GM21717 (cell line): ENCODE data around the gene MARF1.
A peak's percentile ranks its signal among the peaks of the same experiment; 100 is the strongest.
"Not testable (repeated sequence)": the region's sequence is repeated elsewhere in the genome, so short reads cannot be mapped to it uniquely, and the experiment has no call there.

Experiments
- ATAC-seq: cut with Tn5 transposase; IDR thresholded peaks from one replicate; pipeline ENCODE4 v1.9.1; 2021; ENCODE audit warnings: mild to moderate bottlenecking, moderate library complexity; ENCODE audit not compliant: unreplicated experiment

The MARF1 gene

DNA sequence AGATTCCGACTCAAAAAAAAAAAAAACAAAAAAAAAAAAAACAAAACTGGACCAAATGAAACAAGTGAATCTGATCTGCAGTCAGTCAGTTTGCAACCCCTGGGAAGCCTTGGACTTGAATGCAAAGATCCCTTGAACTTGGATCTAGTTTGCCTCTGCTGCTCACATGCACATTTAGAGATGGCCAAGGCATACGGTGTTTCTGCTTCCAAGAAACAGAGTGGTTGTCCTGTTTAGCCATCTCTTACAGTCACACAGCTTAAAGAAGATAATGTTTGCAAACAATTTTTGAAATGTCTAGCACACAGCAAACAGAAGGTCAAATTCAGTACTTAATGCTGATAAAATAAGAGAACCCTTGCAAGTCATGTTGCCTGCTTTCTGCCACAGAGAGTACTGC, 11.6 kb upstream of the MARF1 start:
- ATAC-seq: no peak

DNA sequence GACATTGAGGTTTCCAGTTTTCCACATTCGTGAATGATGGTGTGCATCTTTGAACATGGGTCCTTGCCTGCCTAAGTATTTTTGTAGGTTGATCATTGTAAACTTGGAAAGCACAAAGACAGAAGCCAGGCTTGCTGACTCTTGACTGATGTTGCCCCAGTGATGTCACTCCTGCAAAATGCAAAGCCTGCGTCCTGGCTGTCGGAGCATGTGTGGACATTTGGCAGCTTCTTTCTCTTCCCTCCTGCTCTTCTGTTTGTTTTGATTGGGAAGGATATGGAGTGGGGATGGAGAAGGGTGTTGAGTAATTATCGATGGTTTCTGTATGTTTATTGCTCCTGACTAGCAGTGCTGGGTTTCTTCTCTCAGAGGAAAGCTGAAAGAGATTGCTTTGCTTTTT, 10.3 kb upstream of the MARF1 start:
- no peak for ATAC-seq

DNA sequence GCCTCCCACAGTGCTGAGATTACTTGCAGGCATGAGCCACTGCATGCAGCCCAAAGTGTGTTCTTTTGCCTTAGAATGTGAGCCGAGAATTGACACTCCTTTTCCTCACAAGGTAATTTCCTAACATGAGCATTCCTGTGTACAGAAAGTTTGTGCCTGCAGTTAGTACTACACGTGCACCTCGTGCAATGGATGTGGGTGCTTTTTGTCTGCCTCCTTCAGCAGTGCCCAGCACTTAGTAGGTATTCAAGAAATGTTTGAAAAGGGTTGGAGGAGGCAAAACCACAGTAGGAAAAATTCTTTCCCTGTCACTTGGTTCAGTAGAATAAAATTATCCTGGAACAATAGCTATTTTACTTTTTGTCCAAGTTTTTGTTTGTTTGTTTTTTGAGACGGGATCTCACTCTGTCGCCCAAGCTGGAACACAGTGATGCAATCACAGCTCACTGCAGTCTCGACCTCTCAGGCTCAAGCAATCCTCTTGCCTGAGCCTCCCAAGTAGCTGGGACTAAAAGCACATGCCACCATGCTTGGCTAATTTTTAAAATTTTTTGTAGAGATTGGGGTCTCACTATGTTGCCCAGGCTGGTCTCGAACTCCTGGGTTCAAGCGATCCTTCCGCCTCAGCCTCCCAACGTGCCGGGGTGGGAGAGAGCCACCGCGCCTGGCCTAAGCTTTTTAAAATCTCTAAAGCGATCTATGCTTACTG, 9.5 kb upstream of the MARF1 start:
- ATAC-seq: no peak

DNA sequence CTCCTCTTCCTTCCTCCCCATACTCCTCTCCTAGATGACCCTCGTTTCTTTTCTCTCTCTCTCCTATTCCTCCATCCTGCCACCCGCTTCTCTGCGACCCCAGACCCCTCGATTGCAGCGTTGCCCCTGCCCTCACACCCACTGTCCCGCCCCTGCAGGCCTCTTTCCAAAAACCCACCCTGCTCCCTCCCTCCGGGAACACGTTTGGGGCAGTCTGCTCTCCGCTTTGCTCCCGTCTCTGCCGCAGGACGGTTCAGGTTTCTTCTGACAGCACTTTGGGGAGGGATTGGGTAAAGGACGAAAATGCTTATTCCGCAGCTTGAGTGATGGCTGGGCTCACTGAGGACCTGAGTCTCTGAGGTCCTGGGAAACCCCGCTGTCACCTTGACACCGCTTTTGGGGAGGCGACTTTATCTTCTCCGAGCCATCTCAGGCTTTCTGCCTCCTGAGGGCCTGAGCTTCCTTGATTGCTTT, 7.8 kb upstream of the MARF1 start:
- ATAC-seq: no peak

DNA sequence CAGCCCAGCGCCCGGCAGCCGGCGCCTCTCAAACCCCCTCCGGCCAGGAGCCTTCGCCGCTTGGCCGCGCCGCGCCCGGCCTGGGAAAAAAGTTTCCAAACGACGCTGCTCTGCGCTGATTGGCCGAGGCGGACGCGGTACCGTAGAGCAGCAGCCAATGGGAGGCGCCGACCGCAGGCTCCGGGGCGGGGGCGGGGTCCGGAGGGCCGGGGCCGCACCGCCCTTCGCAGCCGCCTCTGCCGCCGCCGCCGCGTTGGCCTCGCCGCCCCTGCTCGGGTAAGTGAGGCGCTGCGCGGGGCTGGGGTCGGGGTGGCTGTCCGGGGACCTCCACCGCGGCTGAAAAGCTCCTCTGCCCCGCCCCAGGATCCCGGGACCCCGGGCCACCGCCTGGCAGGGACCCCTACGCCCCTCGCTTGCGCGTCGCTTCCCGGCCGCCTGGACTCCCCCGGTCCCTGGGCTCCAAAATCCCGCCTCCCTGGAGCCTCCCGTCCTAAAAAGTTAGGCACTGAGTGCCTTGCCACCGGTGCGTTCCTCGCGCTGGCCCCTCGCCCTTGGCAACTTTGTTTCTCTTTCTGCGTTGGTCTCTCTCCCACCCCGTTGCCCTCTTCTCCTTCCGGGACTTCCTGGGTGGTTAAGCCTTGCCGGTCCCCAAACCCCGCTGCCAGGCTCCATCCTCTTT, 7.2 kb upstream of the MARF1 start, which contains the start of gene NDE1:
Gene NDE1 (plus strand): TSS at position 227 of the 679 bp plus-strand sequence. CDS start 14,534 bp downstream, outside the sequence.
- peak; percentile 58 for ATAC-seq

DNA sequence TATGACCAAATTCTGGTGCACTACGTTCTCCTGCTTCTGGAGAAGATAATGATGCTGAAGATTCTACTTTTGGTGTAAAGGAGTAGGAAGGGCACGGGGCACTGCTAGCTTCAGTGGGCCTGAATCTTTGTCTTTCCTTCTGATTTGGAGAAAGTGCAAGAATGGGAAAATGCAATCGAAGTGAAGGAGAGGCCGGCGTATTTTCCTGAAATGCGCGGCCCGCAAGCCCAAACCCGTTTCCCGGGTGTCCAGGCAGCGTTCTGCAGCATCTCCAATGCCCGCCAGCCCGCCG, 6.7 kb upstream of the MARF1 start:
- no peak for ATAC-seq

DNA sequence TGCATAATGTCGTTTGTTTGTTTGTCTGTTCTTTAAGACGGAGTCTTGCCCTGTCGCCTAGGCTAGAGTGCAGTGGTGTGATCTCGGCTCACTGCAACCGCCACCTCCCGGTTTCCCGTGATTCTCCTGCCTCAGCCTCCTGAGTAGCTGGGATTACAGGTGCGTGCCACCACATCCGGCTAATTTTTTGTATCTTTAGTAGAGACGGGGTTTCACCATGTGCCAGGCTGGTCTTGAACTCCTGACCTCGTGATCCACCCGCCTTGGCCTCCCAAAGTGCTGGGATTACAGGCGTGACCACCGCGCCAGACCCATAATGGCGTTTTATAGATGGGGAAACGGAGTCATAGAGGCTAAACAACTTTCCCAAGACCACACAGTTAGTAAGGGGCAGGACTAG, 6.4 kb upstream of the MARF1 start:
- ATAC-seq: not testable (repeated sequence)

DNA sequence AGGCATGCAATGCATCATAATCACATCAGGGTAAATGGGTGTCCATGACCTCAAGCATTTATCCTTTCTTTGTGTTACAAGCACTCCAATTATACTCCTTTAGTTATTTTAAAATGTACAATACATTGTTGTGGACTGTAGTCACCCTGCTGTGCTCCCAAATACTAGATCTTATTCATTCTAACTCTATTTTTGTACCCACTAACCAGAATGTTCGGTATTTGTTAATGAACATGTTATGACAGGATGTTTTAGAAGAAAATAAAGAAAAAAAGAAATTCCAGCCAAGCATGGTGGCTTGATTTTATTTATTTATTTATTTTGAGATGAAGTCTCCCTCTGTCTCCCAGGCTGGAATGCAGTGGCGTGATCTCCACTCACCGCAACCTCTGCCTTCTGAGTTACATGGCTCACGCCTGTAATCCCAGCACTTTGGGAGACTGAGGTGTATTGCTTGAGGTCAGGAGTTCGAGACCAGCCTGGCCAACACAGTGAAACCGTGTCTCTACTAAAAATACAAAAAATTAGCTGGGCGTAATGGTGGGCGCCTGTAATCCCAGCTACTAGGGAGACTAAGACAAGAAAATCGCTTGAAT, 5.3 kb upstream of the MARF1 start:
- ATAC-seq: no peak

DNA sequence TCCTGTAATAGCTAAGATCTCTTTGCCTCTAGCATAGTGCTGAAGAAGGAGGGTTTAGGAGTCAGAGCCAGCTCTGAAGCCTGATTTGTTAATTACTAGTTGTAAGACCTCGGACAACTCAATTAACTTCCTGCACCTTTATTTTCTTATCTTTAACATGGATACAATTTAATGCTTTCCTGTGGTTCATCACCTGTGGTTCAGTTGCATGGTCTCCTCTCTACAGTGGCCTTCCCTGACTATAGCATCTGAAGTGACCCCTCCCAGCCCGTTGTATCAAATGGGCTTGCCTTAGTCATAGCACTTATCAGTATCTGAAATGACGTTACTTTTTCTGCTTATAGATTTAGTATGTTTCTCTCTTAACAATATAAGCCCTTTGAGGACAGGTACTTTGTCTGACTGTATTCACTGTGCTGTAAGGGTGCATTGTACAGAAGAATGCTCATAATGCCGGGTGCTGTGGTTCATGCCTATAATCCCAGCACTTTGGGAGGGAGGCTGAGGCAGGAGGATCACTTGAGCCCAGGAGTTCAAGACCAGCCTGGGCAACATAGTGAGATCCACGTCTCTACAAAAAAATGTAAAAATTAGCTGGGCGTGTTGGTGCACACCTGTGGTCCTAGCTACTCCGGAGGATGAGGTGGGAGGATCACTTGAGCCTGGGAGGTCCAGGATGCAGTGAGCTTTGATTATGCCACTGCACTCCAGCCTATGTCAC, 4.5 kb upstream of the MARF1 start:
- ATAC-seq: no peak

DNA sequence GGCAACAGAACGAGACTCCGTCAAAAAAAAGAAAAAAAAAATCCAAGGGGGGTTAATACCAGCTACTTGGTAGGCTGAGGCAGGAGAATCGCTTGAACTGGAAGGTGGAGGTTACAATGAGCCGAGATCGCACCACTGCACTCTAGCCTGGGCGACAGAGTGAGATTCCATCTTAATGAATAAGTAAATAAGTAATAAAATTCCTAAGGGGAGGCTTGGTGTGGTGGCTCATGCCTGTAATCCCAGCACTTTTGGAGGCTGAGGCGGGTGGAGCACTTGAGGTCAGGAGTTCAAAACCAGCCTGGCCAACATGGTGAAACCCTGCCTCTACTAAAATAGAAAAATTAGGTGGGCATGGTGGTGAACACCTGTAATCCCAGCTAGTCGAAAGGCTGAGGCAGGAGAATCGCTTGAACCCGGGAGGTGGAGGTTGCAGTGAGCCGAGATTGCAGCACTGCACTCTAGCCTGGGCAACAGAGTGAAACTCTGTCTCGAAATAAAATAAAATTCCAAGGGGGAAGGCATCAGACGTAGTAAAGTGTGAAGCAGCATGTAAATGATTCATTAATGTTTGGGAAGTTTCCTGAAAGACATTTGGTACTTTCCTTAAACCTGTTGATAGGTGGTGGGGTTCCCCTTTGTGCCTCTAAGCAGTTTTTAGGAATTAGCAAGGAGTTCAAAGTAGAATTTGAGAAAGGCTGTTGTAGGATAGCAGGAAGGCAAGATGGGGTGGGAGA, 3.8 kb upstream of the MARF1 start:
- not testable (repeated sequence) for ATAC-seq

DNA sequence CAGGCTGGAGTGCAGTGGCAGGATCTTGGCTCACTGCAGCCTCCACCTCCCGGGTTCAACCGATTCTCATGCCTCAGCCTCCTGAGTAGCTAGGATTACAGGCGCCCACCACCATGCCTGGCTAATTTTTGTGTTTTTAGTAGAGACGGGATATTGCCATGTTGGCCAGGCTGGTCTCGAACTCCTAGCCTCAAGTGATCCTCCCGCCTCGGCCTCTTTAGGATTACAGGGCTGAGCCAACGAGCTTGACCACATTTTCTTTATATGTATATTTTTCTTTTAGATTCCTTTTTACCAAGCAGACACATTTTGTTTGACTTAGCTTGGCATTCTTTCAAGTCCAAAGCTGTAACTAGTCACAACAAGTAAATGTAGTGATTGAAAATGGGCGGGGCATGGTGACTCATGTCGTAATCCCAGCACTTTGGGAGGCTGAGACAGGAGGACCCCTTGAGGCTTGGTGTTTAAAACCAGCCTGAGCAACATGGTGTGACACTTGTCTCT, 2.1 kb upstream of the MARF1 start:
- not testable (repeated sequence) for ATAC-seq

DNA sequence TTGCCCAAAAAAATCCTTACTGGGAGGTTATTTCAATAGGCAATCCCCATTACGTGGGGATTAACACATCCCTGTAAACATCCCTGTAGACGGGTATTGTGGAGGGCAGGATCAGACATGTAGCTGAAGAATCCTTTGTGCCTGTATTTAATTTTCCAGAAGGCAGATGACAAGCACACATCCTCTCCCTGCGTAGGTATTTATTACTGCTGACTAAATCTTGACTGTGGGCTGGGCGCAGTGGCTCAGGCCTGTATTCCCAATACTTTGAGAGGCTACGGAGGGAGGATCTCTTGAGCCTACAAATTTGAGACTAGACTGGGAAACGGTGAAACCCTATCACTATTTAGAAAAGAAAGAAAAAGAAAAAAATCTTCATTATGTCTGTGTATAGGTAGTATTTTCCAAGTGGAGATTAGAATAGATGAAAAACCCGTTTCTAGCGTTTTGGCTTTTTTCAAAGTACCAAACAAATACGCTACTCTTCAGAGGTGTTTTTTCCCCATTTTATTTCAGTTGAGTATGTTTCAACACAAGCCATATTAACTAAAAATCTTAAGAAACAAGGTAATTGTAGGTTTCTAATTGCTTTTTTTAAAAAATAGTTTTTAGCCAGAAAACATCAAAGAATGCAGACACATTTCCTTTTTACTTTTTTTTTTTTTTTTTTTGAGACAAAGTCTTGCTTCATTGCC, 1.5 kb upstream of the MARF1 start:
- no peak for ATAC-seq

DNA sequence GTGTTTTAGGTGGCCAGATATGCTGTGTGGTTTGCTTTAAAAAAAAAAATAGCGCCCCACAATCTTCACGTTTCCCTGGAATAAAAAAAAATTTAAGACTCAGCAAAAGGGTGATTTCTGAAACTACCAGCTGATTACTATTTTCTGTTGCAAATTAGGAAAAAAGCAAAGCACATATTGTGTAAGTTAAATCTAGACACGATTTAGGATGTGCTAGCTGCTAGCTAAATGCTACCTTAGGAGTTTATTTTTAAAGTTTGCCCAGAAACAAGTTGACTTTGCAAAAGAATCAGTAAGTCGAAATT, 944 bp upstream of the MARF1 start:
- no peak for ATAC-seq

DNA sequence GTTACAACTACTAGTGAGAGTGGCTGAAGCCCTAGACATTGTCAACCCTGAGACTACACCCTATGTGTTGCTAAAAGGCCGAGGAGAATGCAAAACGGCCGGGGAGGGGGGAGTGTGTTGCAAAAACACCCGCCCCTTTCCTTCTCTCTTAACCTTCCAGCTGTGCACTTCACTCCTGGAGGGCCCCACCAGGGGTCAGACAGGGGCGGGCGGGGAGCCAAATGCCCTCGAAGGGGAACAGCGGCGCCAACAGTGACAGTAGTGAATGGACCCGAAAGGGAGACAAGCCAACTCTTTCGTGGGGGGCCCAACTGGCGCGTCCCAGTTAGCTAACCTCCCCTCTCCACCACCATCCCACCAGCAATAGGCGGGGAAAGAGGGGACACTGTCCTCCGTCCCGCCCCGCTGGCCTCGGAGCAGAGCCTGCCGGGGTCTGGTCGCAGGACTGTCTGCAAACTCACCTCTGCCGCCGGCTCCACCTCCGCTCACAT, 352 bp downstream of the MARF1 start:
- ATAC-seq: peak; percentile 45

DNA sequence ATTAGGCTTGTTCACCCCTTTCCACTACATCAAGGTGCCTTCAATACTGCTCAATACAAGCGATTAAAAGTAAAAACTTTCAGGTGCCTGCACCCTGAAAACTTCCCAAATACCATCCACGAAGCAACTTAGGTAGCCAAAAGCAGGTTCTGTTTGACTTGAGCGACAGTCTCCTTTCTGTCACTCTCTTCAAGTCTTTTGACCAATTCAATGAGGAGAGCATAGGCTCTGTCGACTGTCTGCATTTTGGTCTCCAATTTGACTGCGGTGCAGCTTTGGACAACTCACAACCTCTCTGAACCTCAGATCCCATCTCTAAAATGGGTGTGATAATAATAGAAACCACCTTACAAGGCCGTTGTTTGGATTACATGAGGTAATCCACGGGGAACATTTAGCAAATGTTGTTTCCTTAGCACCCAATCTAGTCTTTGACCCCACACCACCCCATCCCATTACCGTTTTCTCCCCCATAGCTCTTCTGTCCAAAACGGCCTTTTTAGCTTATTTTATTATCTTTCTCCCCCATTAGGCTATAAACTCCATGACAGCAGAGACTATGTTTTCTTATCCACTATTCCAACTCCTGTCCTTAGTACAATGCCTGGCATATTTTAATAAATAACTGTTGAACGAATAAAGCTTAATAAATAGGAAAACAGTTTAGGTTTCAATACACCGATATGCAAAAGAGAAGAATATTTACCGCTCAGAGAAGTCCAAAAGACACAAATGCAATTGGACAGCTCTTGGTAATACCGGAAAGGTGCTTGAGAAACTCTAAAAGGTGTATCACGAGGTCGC, 999 bp downstream of the MARF1 start:
- no peak for ATAC-seq

DNA sequence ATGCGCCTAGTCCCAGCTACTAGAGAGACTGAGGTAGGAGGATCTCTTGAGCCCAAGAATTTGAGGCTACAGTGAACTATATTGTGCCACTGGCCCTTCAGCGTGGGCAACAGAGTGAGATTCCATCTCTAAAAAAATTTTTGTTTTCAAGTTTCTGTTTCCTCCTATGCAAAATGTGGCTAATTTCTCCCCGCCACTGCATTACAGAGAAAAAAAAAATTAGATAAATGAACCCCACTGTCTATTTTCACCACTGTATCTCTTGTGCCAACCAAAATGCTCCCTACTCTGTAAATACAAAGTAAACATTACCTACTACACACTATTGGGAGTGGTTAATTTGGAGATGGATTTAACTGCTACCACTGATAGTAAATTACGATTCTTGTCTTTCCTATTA, 2.0 kb downstream of the MARF1 start:
- ATAC-seq: no peak

DNA sequence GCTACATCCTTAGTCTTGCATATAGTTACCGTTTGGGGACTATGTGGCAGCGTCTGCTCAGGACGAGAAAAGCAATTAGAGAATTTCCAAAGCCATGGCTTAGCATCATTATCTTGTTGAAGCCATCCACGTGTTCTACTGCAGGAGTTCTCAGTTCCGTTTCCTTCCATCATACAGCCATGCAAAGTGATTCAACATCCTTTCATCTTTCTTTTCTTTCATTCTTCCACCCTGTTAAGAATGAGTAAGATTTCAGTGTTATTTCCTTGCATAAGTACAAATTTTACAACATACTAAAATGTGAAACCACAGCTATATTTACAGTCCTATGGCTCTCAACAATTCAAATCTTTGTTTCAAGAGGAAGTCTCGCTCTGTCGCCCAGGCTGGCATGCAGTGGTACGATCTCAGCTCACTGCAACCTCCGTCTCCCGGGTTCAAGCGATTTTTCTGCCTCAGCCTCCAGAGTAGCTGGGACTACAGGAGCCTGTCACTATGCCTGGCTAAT, 3.8 kb downstream of the MARF1 start:
- ATAC-seq: no peak

DNA sequence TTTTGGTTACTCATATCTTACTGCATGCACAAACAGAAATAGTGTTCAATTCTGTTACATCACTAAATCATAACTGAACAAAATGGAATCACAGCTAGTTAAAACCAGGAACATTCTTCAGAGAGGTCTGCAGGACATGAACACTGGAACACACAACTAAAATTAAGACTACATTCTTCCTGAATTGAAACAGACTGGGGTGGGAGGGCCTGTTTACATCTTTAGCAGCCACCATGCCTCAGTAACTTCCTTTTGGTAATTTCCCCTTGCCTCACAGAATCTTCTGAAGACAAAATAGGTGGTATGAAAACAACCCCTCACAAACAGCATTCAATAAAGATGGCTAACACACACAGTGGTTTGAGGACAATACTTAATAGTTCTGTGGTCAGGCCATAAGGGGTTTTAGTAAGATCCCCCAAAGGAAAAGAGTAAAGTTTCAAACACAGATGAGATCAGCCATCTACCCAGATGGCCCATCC, 6.5 kb downstream of the MARF1 start:
- no peak for ATAC-seq

DNA sequence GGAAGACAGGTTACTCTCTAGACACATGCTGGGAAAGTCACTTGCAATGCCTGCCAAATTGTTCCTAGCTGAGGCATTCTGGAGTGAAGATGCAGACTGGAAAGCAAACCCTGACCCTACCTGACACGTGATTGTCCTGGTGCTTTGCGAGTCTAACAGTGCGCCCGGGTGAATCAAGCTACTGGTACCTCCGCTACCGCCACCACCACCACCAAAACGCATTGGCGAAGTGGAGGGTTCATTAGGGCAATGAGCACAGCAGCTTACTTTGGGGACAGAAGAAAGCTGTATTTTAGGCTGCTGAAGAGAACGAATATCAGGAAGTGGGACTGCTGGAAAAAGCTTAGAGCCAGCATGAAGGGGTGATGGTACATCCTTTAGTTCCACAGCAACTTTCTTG, 7.0 kb downstream of the MARF1 start:
- no peak for ATAC-seq
